Thoracic aorta (tissue), 2 donors: ENCODE results near the gene ARHGEF16. TPM values are rescaled to one million over a fixed set of nuclear protein-coding genes. Genes with fewer than 3 reads are reported as not detected.

Experiments used
- ATAC-seq: fragments of 150-250 bp; one replicate; pipeline ENCODE4 v1.8.0; 2017; ENCODE audit warnings: low read depth; ENCODE audit not compliant: insufficient number of reproducible peaks, low FRiP score
- DNase-seq: peaks from one replicate; pipeline ENCODE4 v3.0.0-alpha.2; 2020; ENCODE audit warnings: low spot score
- H3K27ac ChIP-seq, 2 donors: fragments of 200-600 bp; sonication (generic); 1 replicate in 1 of 2; 2 replicates in 1 of 2; pipeline ENCODE4 v1.5.1; 2016; ENCODE audit warnings: mild to moderate bottlenecking in 2 of 2, moderate library complexity in 2 of 2
- H3K27me3 ChIP-seq: fragments of 200-600 bp; sonication (generic); replicated peaks from 2 replicates; pipeline ENCODE4 v1.6.0; 2016; ENCODE audit warnings: mild to moderate bottlenecking; ENCODE audit not compliant: insufficient read depth
- H3K36me3 ChIP-seq: fragments of 200-600 bp; sonication (generic); one replicate; pipeline ENCODE4 v1.5.1; 2016
- H3K4me1 ChIP-seq, 2 donors: fragments of 200-600 bp; sonication (generic); 1 replicate in 1 of 2; 2 replicates in 1 of 2; pipeline versions ENCODE4 v1.5.1 to v1.6.0; 2016; ENCODE audit warnings: low read depth in 2 of 2, mild to moderate bottlenecking in 1 of 2; ENCODE audit not compliant: control insufficient read depth in 1 of 2
- H3K4me3 ChIP-seq: fragments of 200-600 bp; sonication (generic); 2 replicates; pipeline ENCODE4 v1.5.1; 2016; ENCODE audit warnings: mild to moderate bottlenecking
- H3K9me3 ChIP-seq: fragments of 200-600 bp; sonication (generic); 2 replicates; pipeline ENCODE4 v1.5.1; 2016
- CTCF ChIP-seq: fragments of 200-600 bp; sonication (generic); IDR thresholded peaks from one replicate; pipeline ENCODE4 v1.5.1; 2019; ENCODE audit warnings: antibody characterized with exemption
- total RNA-seq, 2 donors: library from RNA; depleted of rRNA; stranded (reverse); fragments of >200 nt; gene quantifications; one replicate each; pipeline versions ENCODE4 v1.1.0 to v1.2.3, GENCODE V29; 2016

The ARHGEF16 gene
- total RNA-seq, 2 donors from 2014 or later: 1.6 to 2.4 TPM

GRCh38 chr1:3509721-3510120, 55.3 kb downstream of the ARHGEF16 start:
- Histone ChIP-seq H3K9me3 (no peaks in the 10 kb centered on the region), H3K4me3 (no peak overlapping the region), H3K36me3 (peaks cover 36% of the 10 kb centered on the region), H3K4me1 (peaks cover 4 to 17% of the 10 kb centered on the region in 2 donors), H3K27ac (no peak overlapping the region), H3K27me3 (no peaks in the 10 kb centered on the region)
- TF ChIP-seq CTCF: no peak
- DNase-seq: no peak
- no peak for ATAC-seq

- H3K9me3 ChIP-seq: no peaks in the 10 kb centered on the region
- H3K4me3 ChIP-seq: no peak overlapping the region
- no peak for ATAC-seq
- H3K27ac ChIP-seq: no peak overlapping the region
- DNase-seq: no peak
- no peak for TF ChIP-seq CTCF
- H3K27me3 ChIP-seq: no peaks in the 10 kb centered on the region
- H3K4me1 ChIP-seq: peaks cover 0 to 11% of the 10 kb centered on the region in 2 donors
- H3K36me3 ChIP-seq: peaks cover 36% of the 10 kb centered on the region
These were observed 55.9 kb downstream of the ARHGEF16 start for GRCh38 chr1:3510136-3510955.

GRCh38 chr1:3510956-3511250, 56.4 kb downstream of the ARHGEF16 start:
- ATAC-seq: no peak
- Histone ChIP-seq H3K4me3 (no peak overlapping the region), H3K36me3 (peaks cover 36% of the 10 kb centered on the region), H3K4me1 (peaks cover 0 to 13% of the 10 kb centered on the region in 2 donors), H3K27ac (no peak overlapping the region), H3K27me3 (no peaks in the 10 kb centered on the region), H3K9me3 (no peaks in the 10 kb centered on the region)
- no peak for TF ChIP-seq CTCF
- no peak for DNase-seq

GRCh38 chr1:3511306-3511705, 56.8 kb downstream of the ARHGEF16 start:
- ATAC-seq: no peak
- Histone ChIP-seq H3K27me3 (no peaks in the 10 kb centered on the region), H3K36me3 (peaks cover 34% of the 10 kb centered on the region), H3K27ac (no peak overlapping the region), H3K9me3 (no peaks in the 10 kb centered on the region), H3K4me1 (peaks cover 0 to 17% of the 10 kb centered on the region in 2 donors), H3K4me3 (no peak overlapping the region)
- no peak for TF ChIP-seq CTCF
- DNase-seq: no peak

GRCh38 chr1:3511856-3512255, 57.4 kb downstream of the ARHGEF16 start:
- H3K27me3 ChIP-seq: no peaks in the 10 kb centered on the region
- no peak for ATAC-seq
- H3K4me3 ChIP-seq: no peak overlapping the region
- peaks cover 0 to 23% of the 10 kb centered on the region in 2 donors for H3K4me1 ChIP-seq
- peaks cover 29% of the 10 kb centered on the region for H3K36me3 ChIP-seq
- H3K9me3 ChIP-seq: no peaks in the 10 kb centered on the region
- no peak overlapping the region for H3K27ac ChIP-seq
- no peak for DNase-seq
- TF ChIP-seq CTCF: no peak
